Inflammatory macrophage treated with lipopolysaccharide for 4 hours (primary cell): ENCODE measurements around the gene GPATCH8.
"Not testable (repeated sequence)": the region's sequence is repeated elsewhere in the genome, so short reads cannot be mapped to it uniquely, and the experiment has no call there.

ENCODE experiments used
- DNase-seq: peaks from one replicate; pipeline ENCODE4 v3.0.0-alpha.2; 2020

Gene GPATCH8

DNA sequence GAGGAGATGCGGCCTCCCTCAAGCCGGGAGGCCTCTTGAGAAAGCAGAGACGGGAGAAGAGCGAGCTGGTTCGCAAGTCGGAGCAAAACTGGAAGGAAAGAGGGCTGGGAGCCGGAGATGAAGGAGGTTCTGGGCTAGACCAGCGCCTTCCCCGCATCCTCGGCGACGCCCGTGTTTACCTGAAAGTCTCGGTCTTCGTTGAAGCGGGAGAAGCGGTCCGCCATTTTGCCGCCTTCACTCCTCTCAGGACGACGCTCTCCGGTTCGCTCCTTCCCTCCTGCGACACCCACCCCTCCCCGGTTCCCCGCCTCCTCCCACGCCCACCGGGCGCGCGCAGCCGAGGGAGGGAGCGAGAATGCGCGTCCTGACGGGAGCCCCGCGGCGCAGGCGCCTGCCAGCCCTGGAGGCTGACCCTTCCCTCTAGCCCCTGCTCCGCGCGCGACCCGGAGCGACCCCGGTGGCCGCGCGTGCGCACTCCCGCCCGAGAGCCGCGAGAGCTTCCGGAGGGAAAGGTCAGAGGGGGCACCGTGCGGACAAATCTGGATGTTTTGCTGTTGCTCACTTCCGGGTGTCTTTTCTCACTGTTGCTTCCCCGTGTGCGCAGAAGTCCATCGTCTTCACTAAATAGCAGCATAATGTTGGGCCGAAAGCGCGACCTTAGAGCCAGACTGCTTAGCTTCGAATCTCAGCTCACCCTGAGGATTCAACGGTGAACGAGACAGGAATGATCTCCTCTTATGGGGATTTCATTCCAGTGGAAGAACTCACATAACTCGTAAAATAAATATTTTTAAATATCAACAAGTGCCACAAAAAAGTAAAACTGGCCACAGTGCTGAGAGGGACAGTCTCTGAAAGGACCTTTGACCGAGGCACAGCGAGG lies at the start of gene GPATCH8:
Gene GPATCH8, minus strand, starts transcription at position 260 of the 883 bp plus-strand sequence. Its CDS starts 36 bp downstream, at position 224.
- DNase-seq: peak; percentile 92

DNA sequence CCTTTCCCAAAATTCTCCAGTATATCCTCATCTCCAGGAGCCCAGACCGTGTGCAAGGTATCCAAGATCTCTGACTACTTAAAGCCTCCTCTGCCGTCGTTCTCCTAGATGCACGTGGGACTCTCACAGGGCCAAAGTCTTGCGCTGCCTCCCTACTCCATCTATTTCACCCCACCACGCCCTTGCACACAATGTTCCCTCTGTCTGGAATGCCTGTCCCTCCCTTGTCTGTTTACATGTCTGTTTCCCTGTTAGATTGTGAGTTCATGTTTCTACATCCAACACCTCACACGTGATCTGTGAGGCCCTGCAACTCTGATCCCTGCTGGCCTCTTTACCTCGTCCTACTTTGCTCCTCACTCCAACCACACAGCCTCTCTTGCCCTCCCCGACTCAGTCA lies 49.2 kb upstream of the GPATCH8 start:
- no peak for DNase-seq

DNA sequence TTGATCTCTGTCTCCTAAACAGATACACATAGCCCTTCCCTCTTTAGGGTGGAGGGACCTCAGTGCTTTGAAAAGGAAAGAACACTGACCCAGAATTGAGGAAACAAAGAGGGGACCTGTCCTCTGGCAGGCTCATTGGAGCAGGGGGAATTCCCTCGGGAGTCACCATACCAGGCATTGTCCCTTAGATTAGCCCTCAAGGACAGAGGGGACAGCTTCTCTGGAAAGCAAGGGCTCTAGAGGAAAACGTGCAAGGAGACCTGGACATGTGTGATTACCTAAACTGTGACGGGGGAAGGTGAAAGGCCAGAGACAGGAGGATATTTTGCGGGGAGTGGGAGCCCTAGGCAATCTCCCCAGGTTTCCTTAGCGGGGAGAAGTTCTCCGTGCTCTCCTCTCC lies 46.5 kb upstream of the GPATCH8 start:
- DNase-seq: no peak

DNA sequence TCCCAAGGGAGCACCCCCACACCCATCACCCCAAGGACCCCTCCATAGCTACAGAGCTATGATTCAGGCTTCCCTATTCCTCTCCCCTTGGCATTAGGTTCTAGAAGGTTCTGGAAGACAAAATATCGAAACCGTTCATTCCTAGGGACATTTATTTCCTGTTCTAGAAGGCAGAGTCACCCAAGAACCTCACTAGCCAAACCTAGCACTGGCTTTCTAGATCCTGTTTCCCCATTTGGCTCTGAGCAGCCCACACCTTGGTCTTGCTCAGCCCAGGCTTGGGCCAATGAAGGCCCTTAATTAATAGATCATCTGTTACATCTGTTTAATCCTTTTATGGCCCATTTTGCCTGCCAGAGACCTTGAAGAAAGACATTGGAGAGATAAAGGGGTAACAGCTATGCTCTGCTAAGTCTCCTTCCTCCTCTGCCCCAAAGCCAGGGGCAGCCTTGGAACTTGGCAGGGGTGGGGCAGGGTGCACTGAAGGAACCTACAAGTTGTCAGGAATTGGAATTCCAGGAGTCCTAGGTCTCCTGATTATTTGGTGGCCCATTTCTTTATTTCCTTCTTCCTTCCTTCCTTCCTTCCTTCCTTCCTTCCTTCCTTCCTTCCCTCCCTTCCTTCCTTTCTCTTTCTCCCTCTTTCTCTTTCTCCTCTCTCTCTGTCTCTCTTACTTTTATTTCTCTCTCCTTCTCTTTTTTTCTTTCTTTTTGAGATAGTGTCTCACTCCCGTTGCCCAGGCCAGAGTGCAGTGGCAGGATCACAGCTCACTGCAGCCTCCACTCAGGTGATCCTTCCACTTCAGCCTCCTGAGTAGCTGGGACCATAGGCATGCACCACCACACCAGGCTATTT lies 45.4 kb upstream of the GPATCH8 start:
- DNase-seq: peak; percentile 67

DNA sequence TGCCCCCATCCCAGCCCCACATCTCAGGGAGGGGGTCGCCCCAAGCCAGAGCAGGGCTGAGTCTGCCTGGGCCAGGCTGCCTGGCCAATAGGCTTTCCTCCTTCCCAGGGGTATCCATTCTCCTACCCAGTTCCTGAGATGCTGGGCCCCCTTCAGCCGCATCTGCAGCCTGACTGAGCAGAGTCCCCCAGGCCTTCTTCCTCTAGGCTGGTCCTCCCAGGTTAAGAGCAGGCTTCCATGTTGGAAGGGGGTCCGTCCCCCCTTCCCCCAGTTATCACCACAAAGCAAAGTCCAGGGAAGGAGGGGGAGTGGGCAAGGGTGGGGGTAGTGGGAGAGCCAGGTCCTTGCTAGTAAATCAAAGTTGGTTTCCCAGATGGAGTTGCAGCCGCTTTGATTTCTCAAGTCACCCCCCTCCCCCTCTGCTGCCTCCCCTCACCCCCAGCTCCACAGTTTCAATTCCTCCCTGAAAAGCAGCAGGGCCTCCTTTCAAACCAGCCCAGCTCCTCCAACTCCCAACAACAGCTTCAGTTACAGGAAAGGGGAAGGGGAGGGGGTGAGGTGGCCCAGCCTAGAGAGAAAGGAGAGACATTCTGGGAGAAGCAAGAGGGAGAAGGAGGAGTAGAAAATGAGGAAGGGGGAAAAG lies 44.5 kb upstream of the GPATCH8 start:
- DNase-seq: peak; percentile 47

DNA sequence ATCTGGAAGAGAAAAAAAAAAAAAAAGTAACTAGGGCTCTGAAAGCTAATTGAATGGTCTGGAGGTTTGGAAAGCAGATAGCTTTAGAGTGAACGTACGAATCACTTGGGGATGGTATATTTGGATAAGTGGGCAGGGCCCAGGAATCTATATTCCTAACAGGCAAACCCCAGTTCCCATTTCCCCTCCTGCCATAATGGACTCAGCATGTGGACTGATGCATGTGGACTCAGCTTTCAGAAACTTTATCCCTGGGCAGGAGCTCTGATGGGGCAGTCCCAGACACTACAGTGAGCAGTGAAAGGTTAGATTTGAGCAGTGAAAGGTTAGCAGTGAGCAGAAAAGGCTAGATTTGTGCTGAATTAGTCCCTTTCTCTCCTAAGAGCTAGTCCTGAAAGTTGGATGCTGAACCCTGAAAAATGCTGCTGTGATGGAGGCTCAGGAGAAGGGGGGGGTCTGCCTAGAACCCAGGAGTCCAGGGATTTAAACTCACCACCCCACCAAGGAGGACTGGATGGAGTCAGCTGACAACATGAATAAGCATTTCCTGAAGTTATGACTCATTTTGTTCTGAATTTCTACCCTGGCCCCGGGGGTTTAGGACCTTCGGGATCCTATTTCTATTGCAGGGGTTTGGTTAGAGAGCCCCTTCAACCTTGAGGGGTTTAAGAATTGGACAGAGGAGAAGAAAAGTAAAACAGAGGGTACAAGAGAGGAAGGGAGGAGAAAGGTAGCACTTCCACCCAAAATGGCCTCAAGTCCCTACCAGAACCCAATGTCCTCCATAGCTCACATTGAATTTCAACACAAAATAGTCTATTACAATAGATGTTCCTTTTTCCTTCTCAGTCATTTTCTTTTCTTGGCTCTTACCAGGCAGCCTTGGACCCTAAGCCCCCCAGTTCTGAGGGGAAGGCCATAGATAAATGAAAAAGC lies 43.7 kb upstream of the GPATCH8 start:
- DNase-seq: peak; percentile 48

DNA sequence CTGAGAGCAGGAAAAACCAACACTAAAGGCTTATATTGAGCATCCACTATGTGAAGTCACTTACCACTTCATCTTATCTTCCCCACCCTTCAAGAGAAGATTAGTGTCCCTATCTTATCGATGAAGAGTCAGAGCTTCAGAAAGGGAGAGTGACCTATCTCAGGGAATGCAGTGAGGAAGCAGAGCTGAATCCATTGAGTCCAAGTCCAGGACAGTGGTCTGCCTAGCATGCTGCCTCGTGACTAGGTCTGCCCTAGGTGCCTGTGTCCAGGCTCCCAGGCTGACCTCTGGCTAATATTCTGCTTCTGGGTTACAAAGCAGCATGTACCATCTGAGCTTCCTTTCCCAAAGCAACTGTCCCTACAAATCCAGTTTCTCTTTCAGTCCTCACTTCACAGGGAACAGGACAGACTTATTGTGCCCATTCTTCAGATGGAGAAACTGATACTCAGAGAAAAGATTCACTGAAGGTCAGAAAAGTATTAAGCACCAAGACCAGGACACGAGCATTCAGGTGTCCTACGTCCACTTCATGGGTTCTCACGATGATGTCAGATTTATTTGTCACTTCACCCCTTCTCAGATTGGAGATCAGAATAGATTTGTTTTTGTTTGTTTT lies 40.8 kb upstream of the GPATCH8 start:
- DNase-seq: no peak

DNA sequence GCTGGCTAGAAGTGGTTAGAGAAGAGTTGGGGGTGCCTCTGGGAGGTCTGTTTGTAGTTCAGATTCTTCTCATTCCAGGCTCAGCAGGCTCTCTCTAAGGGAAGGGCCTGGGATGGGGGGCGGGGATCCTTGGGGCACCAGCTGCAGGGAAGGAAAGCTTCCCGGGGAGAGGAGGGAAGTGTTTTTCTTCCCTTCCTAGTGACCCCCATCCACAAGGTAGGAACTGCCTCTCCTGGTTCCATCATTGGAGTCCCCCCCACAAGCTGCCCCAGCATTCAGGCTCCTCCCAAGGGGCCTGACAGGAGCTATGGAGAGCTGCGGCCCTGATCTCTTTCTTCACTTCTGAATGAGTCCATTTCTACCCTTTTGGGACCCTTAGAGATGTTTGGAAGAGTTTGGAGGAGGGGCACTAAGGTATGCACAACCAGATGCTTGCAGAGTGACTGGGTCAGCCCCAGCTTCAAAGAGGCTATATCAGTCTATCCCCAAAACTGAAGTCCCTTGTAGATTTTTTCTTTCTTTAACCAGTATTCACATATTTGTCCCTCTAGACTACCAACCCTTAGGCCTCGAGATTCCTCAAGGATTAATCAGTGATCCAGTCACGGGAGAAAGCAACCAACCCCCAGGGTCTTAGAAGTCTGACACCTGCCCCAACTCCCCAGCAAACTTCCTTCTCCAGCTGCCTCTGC lies 40.2 kb upstream of the GPATCH8 start:
- DNase-seq: no peak

DNA sequence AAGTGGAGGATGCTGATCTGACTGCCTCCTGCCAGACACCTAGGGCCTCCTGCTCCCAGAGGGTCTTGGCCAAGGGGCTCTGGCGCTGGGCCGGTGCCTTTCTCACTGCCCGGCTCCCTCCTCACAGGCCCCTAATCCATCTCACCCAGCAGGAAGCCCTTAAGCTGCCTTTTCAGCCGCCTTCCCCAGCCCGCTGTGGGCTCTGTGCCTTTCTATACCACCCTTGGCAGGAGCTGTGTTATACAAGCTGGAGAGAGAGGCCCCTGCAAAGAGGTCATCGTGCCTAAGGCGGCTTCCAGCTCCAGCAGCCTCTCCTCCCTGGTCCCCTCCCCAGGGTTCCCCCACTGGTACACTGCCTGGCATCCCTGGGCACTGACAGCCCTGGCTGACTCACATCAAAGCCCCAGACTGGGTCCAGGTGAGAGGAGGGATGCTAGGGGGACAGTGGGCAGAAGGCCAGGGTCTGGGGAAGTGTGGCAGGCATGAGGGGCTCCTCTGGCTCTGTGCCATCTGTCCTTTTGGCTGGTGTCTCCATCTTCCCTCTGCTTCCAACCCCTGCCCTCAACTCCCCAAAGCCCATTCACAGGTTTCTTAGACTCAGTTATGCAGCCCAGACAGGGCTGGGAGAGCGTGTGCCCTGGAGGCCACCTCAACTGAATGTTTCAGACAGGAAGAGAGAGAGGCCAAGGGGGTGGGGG lies 38.8 kb upstream of the GPATCH8 start:
- DNase-seq: no peak

DNA sequence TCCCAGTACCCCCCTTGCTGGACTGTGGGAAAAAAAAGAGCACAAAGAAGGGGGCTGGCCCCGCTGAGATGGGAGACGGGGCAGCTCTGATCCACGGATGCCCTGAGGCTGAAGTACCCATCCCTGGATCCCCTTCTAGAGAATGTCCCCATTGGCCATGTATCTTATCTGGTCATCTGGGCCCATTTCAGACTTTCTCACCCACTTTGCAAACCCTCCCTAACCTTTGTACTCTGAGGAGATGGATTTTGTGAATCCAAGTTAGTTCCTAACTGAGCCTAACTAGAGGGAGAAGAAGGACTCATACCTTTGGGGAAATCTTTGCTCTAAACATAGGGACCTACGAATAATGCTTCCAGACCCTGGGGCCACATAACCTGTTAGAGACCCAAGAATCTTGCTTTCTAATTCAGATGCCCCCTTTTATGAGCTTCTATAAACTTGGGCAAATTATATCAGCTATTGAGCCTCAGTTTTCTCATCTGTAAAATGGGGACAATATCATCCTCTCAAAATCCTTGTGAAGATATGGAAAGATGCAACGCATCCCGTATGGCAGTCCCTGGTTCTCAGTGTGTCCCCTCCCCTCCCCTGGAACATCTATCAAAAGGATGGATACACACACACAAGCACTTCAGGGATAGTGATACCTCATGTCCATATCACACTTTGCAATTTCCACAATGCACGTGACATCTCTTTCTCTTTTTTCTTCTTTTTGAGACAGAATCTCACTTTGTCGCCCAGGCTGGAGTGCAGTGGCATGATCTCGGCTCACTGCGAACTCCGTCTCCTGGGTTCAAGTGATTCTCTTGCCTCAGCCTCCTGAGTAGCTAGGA lies 37.3 kb upstream of the GPATCH8 start:
- no peak for DNase-seq

DNA sequence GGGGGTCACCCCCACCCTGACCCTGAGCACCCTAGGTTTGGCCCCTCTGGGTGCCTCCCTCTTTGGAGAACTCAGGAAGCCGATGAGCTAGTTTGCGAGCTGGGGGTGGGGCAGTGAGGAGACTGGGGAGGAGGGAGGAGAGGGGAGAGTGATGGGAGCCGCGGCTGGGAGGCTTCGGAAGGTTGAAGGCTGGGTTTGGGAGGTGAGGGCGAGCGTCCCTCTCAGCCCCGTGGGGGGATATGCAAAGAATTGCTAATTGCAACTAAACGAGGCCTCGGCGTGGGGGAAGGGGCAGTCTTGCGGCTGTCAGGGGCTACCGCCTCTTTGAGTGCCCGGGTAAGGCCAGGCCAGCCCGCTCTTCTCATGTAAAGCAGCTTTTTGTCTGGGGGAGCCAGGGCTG lies 36.5 kb upstream of the GPATCH8 start:
- DNase-seq: no peak

DNA sequence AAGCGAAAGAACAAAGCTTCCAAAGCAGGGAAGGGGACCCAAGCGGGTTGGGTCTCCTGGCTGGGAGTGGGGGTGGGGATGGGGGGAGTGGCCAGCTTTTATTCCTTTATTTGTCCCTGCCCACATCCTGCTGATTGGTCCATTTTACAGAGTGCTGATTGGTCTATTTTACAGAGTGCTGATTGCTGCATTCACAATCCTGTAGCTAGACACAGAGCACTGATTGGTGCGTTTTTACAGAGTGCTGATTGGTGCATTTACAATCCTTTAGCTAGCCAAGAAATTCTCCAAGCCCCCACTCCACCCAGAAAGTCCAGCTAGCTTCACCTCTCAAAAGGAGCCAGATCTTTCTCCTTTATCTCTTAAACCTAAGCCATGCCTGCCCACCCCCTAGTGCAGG lies 34.7 kb upstream of the GPATCH8 start:
- DNase-seq: not testable (repeated sequence)

DNA sequence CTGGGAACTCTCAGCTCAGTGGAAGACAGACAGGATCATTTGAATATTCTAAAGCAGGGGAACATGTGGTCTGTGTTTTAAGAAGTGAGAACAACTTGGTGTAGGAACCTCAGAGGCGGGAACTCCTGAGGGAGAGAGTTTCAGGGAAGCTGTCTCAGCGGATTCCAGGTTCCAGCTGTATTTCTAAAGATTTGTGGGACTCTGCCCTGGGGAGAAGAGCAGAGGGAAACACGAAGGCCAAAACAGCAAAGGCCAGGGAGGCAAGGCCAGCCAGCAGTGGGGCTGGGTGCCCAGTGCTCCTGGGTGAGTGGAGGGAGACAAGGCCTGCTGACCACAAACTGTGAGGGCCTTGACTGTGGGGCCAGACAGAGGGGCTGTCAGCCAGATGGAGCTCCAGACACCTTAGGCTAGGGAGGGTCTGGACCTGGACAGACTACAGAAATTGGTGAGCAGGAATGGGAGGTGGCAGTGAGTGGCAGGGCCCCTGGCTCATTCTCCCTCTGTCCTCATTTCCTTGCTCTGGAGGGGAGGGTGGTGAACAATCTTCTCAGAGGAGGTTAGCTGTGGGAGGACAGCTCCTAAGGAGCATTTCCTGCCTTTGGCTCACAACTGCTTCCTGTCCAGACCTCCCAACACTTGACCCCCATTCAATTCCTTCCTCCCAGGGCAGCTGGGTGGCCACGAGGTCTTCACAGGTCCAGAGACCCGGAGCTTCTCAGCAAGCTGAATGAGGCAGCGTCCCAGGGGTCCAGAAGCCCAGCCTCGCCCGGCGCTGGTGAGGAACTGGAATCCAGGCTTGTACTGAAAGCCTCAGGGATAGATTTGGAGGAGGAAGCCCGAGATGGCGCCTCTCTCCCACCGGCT lies 33.1 kb upstream of the GPATCH8 start:
- peak; percentile 54 for DNase-seq

DNA sequence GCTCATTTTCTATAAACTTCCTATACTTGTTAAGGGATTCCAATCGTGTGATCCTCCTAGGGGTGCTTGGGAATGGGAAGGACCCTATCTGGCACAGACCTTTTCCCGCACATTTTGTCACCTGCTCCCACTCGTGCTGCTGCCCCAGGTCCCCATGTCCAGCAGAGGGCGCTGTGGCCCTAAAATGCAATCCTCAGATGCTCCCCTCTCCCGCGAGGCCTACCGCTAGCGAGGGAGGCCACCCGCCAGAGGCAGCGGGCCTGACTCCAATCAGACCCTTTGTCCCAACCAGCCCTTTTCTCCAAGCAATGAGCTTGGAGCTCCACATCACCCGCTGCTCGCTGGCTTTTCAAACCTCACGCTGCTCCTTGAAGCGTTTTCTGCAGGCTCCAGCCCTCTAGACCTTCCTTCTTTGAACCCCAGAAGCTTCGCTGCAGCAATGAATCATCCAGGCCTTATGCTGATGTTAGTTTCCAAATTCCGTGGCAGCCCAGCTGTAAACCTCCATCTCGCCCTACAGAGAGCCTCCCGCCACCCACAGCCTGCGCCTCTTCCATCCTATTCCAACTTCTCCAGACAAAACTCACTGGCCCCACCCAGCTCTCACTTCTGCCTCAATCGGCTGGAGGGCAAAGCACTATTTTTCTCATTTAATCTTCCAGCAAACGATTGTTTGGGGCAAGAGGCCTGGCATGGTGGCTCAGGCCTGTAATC lies 30.5 kb upstream of the GPATCH8 start:
- DNase-seq: peak; percentile 81

DNA sequence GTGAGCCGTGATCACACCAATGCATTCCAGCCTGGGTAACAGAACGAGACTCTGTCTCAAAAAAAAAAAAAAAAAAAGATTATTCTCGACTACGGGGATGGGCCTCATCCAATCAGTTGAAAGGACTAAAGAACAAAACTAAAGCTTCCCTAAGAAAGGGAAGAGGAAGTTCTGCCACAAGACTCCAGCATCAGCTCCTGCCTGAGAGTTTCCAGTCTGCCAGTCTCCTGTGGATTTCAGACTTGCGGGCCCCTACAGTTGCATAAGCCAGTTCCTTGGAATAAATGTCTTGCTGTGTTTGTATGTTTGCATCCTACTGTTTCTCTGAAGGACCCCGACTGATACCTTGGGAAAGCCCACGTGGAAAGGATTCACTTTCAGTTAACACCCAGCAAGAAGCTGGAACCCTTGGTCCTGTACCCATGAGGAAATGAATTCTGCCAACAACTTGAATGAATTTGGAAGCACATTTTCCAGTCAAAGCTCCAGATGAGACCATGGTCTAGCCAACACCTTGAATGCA lies 27.8 kb upstream of the GPATCH8 start:
- peak; percentile 74 for DNase-seq

DNA sequence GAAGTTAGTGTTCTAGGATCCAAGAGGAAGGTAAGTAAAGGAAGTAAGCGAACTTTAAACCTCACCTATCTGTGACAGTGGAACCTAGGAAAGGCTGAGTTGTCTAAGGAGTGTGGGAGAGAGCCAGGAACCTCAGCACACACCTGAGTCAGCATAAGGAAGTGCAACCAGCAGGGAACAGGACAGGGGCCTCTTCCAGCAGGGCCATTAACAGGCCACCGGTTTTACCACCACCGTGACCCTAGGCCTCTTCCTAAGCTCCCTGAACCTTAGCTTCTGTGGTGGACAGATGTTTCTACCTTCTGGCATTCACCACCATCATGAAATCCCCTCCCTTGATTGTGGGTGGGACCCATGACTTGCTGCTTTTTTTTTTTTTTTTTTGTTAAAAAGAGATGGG lies 26.7 kb upstream of the GPATCH8 start:
- DNase-seq: no peak

DNA sequence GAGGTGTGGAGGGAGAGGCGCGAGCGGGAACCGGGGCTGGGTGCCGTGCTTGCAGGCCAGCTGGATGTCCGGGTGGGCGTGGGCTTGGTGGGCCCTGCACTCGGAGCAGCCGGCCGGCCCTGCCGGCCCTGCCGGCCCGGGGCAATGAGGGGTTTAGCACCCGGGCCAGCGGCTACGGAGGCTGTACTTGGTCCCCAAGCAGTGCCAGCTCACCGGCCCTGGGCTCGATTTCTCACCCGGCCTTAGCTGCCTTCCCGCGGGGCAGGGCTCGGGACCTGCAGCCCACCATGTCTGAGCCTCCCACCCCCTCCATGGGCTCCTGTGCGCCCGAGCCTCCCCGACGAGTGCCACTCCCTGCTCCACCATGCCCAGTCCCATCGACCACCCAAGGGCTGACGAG lies 24.7 kb upstream of the GPATCH8 start:
- DNase-seq: no peak

DNA sequence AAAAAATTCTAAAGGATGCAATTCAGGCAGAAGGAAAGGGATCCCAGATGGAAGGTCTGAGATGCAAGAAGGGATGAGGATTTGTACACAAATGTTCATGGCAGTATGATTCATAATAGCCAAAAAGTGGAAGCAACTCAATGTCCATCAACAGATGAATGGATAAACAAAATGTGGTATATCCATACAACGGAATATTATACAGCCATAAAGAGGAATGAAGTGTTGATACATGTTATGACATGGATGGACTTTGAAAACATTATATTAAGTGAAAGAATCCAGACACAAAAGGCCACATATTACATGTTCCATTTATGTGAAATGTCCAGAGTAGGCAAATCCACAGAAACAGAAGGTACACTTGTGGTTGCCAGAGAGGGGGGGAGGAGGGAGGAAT lies 23.9 kb upstream of the GPATCH8 start:
- no peak for DNase-seq
